T-cell (primary cell): Measurements from ENCODE around the gene EFCAB12. TPM values are rescaled to one million over a fixed set of nuclear protein-coding genes. Genes with fewer than 3 reads are reported as not detected.

Source experiments
- ATAC-seq, 4 experiments: fragments of 200-7000 bp in 3 of 4; fragments of 150-1000 bp in 1 of 4; cut with Tn5 transposase; replicated peaks in 1 of 4; 1 replicate in 3 of 4; 2 replicates in 1 of 4; pipeline ENCODE4 v1.10.0; 2021; ENCODE audit warnings: moderate library complexity in 3 of 4, mild to moderate bottlenecking in 2 of 4, moderate number of reproducible peaks in 1 of 4
- CTCF ChIA-PET, 2 donors: fragments of 300-600 bp; sonication (Branson Sonifier 250); formaldehyde crosslinking; loops; one replicate each; lab custom pipeline; 2022; ENCODE audit warnings: antibody characterized with exemption in 2 of 2; lab: Charles Lee
- POLR2A ChIA-PET, 2 donors: fragments of 300-600 bp; sonication (Branson Sonifier 250); formaldehyde crosslinking; loops; one replicate each; lab custom pipeline; 2022; ENCODE audit warnings: antibody characterized with exemption in 2 of 2; lab: Charles Lee
- DNase-seq, 35 experiments: peaks; one replicate each; pipeline versions ENCODE4 v3.0.0 to v3.0.0-alpha.2; 2013 to 2023
- H3K27ac ChIP-seq: one replicate; pipeline ENCODE4 v1.5.1; 2013; ENCODE audit warnings: low read length
- H3K27me3 ChIP-seq, 2 experiments: replicated peaks in 1 of 2; 1 replicate in 1 of 2; 2 replicates in 1 of 2; pipeline versions ENCODE4 v1.6.1 to v1.7.0; 2013; ENCODE audit warnings: low read length in 1 of 2, mixed read lengths in 1 of 2; ENCODE audit not compliant: control insufficient read depth in 2 of 2, insufficient read depth in 2 of 2; ENCODE audit errors: extremely low read depth in 1 of 2
- H3K36me3 ChIP-seq, 2 donors: 1 replicate in 1 of 2; 2 replicates in 1 of 2; pipeline versions ENCODE4 v1.6.1 to v1.7.0; 2013; ENCODE audit warnings: low read length in 1 of 2; ENCODE audit not compliant: control insufficient read depth in 2 of 2, insufficient read depth in 1 of 2; ENCODE audit errors: extremely low read depth in 1 of 2
- H3K4me1 ChIP-seq, 2 experiments: 1 replicate in 1 of 2; 2 replicates in 1 of 2; pipeline versions ENCODE4 v1.6.1 to v1.7.0; 2013; ENCODE audit warnings: low read length in 2 of 2, mixed read lengths in 1 of 2; ENCODE audit not compliant: insufficient read depth in 2 of 2, control insufficient read depth in 1 of 2; ENCODE audit errors: extremely low read depth in 1 of 2
- H3K4me3 ChIP-seq, 2 donors: 1 replicate in 1 of 2; 2 replicates in 1 of 2; pipeline versions ENCODE4 v1.5.1 to v1.7.0; 2013; ENCODE audit warnings: mild to moderate bottlenecking in 2 of 2, low read length in 1 of 2, moderate library complexity in 1 of 2; ENCODE audit not compliant: control insufficient read depth in 1 of 2; ENCODE audit errors: extremely low read depth in 1 of 2
- H3K9me3 ChIP-seq: 2 replicates; pipeline ENCODE4 v1.7.0; 2013
- H3K27ac Mint-ChIP-seq, 2 donors: one replicate each; pipeline ENCODE4 v1.8.0; 2020 to 2021; ENCODE audit warnings: mild to moderate bottlenecking in 2 of 2, mixed read lengths in 2 of 2
- H3K27me3 Mint-ChIP-seq, 2 donors: one replicate each; pipeline ENCODE4 v1.8.0; 2021 to 2022; ENCODE audit warnings: mixed read lengths in 2 of 2
- H3K36me3 Mint-ChIP-seq: one replicate; pipeline ENCODE4 v1.8.0; 2021; ENCODE audit warnings: mixed read lengths
- H3K4me1 Mint-ChIP-seq, 3 donors: one replicate each; pipeline ENCODE4 v1.8.0; 2020 to 2022; ENCODE audit warnings: mixed read lengths in 3 of 3, mild to moderate bottlenecking in 1 of 3
- H3K4me3 Mint-ChIP-seq, 3 donors: one replicate each; pipeline ENCODE4 v1.8.0; 2020 to 2022; ENCODE audit warnings: mild to moderate bottlenecking in 3 of 3, mixed read lengths in 3 of 3, moderate library complexity in 3 of 3
- H3K9me3 Mint-ChIP-seq, 3 donors: one replicate each; pipeline ENCODE4 v1.8.0; 2020 to 2022; ENCODE audit warnings: mixed read lengths in 3 of 3
- WGBS: methylation state at CpG from one replicate; pipeline ENCODE4 v1.1.5; 2013; ENCODE audit warnings: missing lambda C conversion rate; ENCODE audit not compliant: insufficient coverage; 5-methylcytosine and 5-hydroxymethylcytosine counted together
- total RNA-seq, 35 experiments: library from RNA in 6 of 35; stranded (reverse) in 6 of 35; fragments of 120-200 nt in 1 of 35; gene quantifications; one replicate each; pipeline versions ENCODE4 v1.2.1 to v1.2.4 and lab custom pipeline; 2013 to 2026

EFCAB12 gene
- total RNA-seq, 5 donors from 2014 or later (not counting 1 experiment from before 2014, with no cell fraction given), result 1.2 to 2.7 (median 2.2) TPM

GRCh38 chr3:129421988-129422745 is 6.3 kb downstream of the EFCAB12 start:
- 75% methylated on average over 2 of the region's 6 CpGs for WGBS
- peaks cover 0 to 8% (median 5%) of the 10 kb centered on the region in 3 donors for H3K4me1 Mint-ChIP-seq
- Histone ChIP-seq H3K4me3 (no peak overlapping the region), H3K9me3 (no peaks in the 10 kb centered on the region), H3K36me3 (no peaks in the 10 kb centered on the region), H3K27ac (no peak overlapping the region), H3K27me3 (no peaks in the 10 kb centered on the region), H3K4me1 (no peaks in the 10 kb centered on the region)
- no peaks in the 10 kb centered on the region for H3K27me3 Mint-ChIP-seq
- H3K36me3 Mint-ChIP-seq, result peaks cover 5% of the 10 kb centered on the region
- POLR2A ChIA-PET, result no interaction called here
- CTCF ChIA-PET, result interaction anchor here in 1 of 2 donors (0.7 kb wide), 1 partner anchor 452 kb away, joined by 4 read pairs; no protein-coding TSS in a partner anchor
- no peak overlapping the region for H3K4me3 Mint-ChIP-seq
- no peak for DNase-seq
- no peak overlapping the region for H3K27ac Mint-ChIP-seq
- ATAC-seq, result no peak
- H3K9me3 Mint-ChIP-seq, result no peaks in the 10 kb centered on the region

GRCh38 chr3:129421236-129421883 is 7.1 kb downstream of the EFCAB12 start:
- ATAC-seq (no peak), DNase-seq (no peak)
- POLR2A ChIA-PET, result no interaction called here
- no peak overlapping the region for H3K27ac Mint-ChIP-seq
- CTCF ChIA-PET, result no interaction called here
- Histone ChIP-seq H3K4me1 (no peaks in the 10 kb centered on the region), H3K9me3 (no peaks in the 10 kb centered on the region), H3K27me3 (no peaks in the 10 kb centered on the region), H3K4me3 (no peak overlapping the region), H3K27ac (no peak overlapping the region), H3K36me3 (no peaks in the 10 kb centered on the region)
- H3K36me3 Mint-ChIP-seq, result peaks cover 5% of the 10 kb centered on the region
- peaks cover 0 to 8% (median 4%) of the 10 kb centered on the region in 3 donors for H3K4me1 Mint-ChIP-seq
- 92% methylated on average over 9 of the region's 12 CpGs for WGBS
- no peak overlapping the region for H3K4me3 Mint-ChIP-seq
- H3K27me3 Mint-ChIP-seq, result no peaks in the 10 kb centered on the region
- no peaks in the 10 kb centered on the region for H3K9me3 Mint-ChIP-seq

DNA sequence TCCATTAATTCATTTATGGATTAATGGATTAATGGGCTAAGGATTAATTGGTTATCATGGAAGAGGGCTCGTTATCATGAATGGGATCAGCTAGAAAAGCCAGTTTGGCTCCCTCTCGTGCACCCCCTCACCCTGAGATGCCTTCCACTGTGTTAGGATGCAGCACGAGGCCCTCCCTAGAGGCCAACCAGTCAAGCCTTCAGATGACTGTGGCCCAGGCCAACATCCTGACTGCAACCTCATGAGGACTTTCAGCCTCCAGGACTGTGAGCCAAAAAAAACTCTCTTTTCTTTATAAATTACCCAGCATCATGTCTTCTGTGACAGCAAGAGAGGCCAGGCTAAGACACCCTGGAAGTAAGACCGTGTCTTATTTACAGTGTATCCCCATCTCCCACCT is 9.0 kb downstream of the EFCAB12 start:
- ChIA-PET POLR2A (no interaction called here), CTCF (no interaction called here)
- Histone ChIP-seq H3K4me3 (no peak overlapping the region), H3K9me3 (no peaks in the 10 kb centered on the region), H3K4me1 (no peaks in the 10 kb centered on the region), H3K27me3 (no peaks in the 10 kb centered on the region), H3K27ac (no peak overlapping the region), H3K36me3 (no peaks in the 10 kb centered on the region)
- no peak for DNase-seq
- no peak for ATAC-seq
- no peaks in the 10 kb centered on the region for H3K9me3 Mint-ChIP-seq
- 75% methylated on average over 2 of the region's 4 CpGs for WGBS
- peaks cover 5% of the 10 kb centered on the region for H3K36me3 Mint-ChIP-seq
- no peak overlapping the region for H3K27ac Mint-ChIP-seq
- H3K27me3 Mint-ChIP-seq, result no peaks in the 10 kb centered on the region
- peaks cover 0 to 7% (median 4%) of the 10 kb centered on the region in 3 donors for H3K4me1 Mint-ChIP-seq
- H3K4me3 Mint-ChIP-seq, result no peak overlapping the region

DNA sequence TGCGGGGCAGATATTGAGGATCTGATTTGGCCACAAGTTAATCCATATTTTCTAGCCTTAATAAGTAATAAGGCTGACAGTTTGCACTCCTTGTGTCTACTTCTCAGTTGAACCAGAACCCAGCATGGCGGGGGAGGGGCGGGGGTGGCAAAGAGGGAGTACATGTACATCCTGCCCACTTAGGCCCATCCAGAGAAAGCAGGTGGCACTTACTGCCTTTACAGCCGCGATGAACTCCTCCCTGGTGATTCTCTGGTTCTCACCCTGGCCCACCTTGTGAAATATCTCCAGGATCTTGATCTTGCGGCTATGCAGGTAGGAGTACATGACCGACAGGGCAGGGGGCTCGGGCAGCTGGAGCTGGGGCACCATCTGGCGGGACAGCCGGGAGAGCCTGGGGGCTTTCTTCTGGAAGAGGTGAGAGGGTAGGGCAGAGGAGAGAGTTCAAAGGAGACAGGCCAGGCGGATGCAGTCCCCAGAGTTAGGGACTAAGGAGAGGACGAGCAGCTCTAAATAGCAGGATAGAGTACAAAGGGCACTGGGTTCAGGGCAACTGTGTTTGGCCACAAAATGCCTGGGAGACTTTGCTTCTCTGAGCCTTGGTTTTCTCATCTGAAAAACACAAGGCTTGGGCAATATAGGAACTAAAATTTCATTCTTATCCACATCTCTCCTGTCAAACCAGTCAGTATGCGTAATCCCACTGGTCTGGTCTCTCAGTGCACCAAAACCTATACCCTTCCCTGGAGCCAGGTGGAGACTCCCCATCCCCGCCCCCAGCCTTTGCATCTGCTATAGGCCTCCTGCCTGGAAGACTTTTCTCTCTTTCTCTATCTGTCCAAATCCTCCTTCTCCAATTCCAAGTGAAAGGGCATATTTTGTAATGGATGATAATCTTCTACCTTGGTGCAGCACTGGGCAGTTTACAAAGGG is 10.1 kb downstream of the EFCAB12 start:
- Mint-ChIP-seq H3K4me3 (no peak overlapping the region), H3K4me1 (no peaks in the 10 kb centered on the region), H3K27ac (no peak overlapping the region), H3K27me3 (no peaks in the 10 kb centered on the region), H3K36me3 (peaks cover 5% of the 10 kb centered on the region), H3K9me3 (no peaks in the 10 kb centered on the region)
- Histone ChIP-seq H3K27me3 (no peaks in the 10 kb centered on the region), H3K27ac (no peak overlapping the region), H3K9me3 (no peaks in the 10 kb centered on the region), H3K4me1 (no peaks in the 10 kb centered on the region), H3K4me3 (no peak overlapping the region), H3K36me3 (no peaks in the 10 kb centered on the region)
- CTCF ChIA-PET, result interaction anchor here in 1 of 2 donors (0.5 kb wide), 1 partner anchor 22 kb away, joined by 5 read pairs; no protein-coding TSS in a partner anchor
- DNase-seq (no peak), ATAC-seq (no peak)
- POLR2A ChIA-PET, result interaction anchor here in 1 of 2 donors (0.6 kb wide), 1 partner anchor 812 kb away, joined by 3 read pairs; no protein-coding TSS in a partner anchor
- 85% methylated on average over 10 of the region's 14 CpGs for WGBS

DNA sequence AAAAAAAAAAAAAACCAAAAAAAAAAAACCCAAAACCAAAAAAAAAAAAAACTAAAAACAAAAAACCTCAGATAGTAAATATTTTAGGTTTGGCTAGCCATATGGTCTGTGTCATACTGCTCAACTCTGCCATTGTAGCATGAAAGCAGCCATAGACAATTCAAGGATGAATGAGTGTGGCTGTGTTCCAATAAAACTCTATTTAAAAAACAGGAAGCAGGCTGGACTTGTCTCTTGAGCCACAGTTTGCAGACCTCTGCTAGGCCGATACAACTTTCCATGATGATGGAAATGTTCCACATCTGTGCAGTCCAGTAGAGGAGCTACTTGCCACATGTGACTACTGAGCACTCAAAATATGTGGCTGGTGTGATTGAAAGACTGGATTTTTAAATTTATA is 11.1 kb downstream of the EFCAB12 start:
- no peaks in the 10 kb centered on the region for H3K4me1 Mint-ChIP-seq
- CTCF ChIA-PET, result no interaction called here
- ATAC-seq (no peak), DNase-seq (no peak)
- no peak overlapping the region for H3K27ac Mint-ChIP-seq
- peaks cover 0 to 4% of the 10 kb centered on the region in 2 experiments for H3K27me3 ChIP-seq
- no peak overlapping the region for H3K27ac ChIP-seq
- H3K36me3 ChIP-seq, result no peaks in the 10 kb centered on the region
- no peaks in the 10 kb centered on the region for H3K4me1 ChIP-seq
- no peak overlapping the region for H3K4me3 Mint-ChIP-seq
- no peak overlapping the region for H3K4me3 ChIP-seq
- no peaks in the 10 kb centered on the region for H3K9me3 Mint-ChIP-seq
- peaks cover 0 to 7% of the 10 kb centered on the region in 2 donors for H3K27me3 Mint-ChIP-seq
- no peaks in the 10 kb centered on the region for H3K9me3 ChIP-seq
- POLR2A ChIA-PET, result interaction anchor here in 1 of 2 donors (0.6 kb wide), 1 partner anchor 811 kb away, joined by 3 read pairs; no protein-coding TSS in a partner anchor
- peaks cover 5% of the 10 kb centered on the region for H3K36me3 Mint-ChIP-seq
- no CpG with 5 or more reads among the region's 1 CpG for WGBS

GRCh38 chr3:129416415-129416814 is 12.0 kb downstream of the EFCAB12 start:
- CTCF ChIA-PET, result no interaction called here

More at GRCh38 chr3:129416415-129416814, 12.0 kb downstream of the EFCAB12 start:
- no peak for DNase-seq
- Histone ChIP-seq H3K4me1 (no peaks in the 10 kb centered on the region), H3K4me3 (no peak overlapping the region), H3K27ac (no peak overlapping the region), H3K36me3 (no peaks in the 10 kb centered on the region), H3K27me3 (peaks cover 0 to 6% of the 10 kb centered on the region in 2 experiments), H3K9me3 (no peaks in the 10 kb centered on the region)
- Mint-ChIP-seq H3K4me1 (no peaks in the 10 kb centered on the region), H3K27ac (no peak overlapping the region), H3K27me3 (peaks cover 0 to 7% of the 10 kb centered on the region in 2 donors), H3K4me3 (no peak overlapping the region), H3K9me3 (no peaks in the 10 kb centered on the region), H3K36me3 (peaks cover 5% of the 10 kb centered on the region)
- WGBS, result no CpG with 5 or more reads among the region's 4 CpGs
- POLR2A ChIA-PET, result no interaction called here
- ATAC-seq, result no peak
